Stimulated activated CD8-positive, alpha-beta memory T cell treated with anti-CD3 and anti-CD28 coated beads, Interleukin-7, amount 100 ng/mL, for 48 hours (primary cell): ENCODE measurements around the gene TMEM221.

Experiments
- DNase-seq, 2 donors: peaks; one replicate each; pipeline ENCODE4 v3.0.0-alpha.2; 2020; ENCODE audit warnings: low read depth in 1 of 2; ENCODE audit errors: extremely low read depth in 1 of 2

The TMEM221 gene

GRCh38 chr19:17406887-17407196 is 41.6 kb downstream of the TMEM221 start:
- no peak for DNase-seq

GRCh38 chr19:17406046-17406886 is 42.2 kb downstream of the TMEM221 start:
- DNase-seq: no peak

- DNase-seq: no peak
These were observed 43.0 kb downstream of the TMEM221 start, which contains the start of gene BST2 for GRCh38 chr19:17405250-17406045. BST2 (minus strand) TSS chr19:17405630; CDS start chr19:17405575, 55 bp downstream.

GRCh38 chr19:17404621-17405249 is 43.7 kb downstream of the TMEM221 start:
- DNase-seq: no peak

- DNase-seq: no peak
These were observed 44.5 kb downstream of the TMEM221 start for GRCh38 chr19:17404015-17404414.

- DNase-seq: no peak
These were observed 45.2 kb downstream of the TMEM221 start for GRCh38 chr19:17402982-17403855.

GRCh38 chr19:17401628-17402027 is 46.8 kb downstream of the TMEM221 start:
- DNase-seq: no peak

- no peak for DNase-seq
These were observed 49.5 kb downstream of the TMEM221 start for GRCh38 chr19:17398902-17399527.

GRCh38 chr19:17394891-17395415 is 53.5 kb downstream of the TMEM221 start:
- peak; percentile 36 to 56 for DNase-seq

GRCh38 chr19:17393914-17394313 is 54.6 kb downstream of the TMEM221 start, which contains the start of gene CCDC194:
CCDC194 (minus strand) TSS chr19:17394196; CDS start chr19:17394158, 38 bp downstream.
- DNase-seq: no peak

GRCh38 chr19:17393002-17393401 is 55.5 kb downstream of the TMEM221 start:
- no peak for DNase-seq

GRCh38 chr19:17391371-17392151 is 56.9 kb downstream of the TMEM221 start:
- no peak for DNase-seq

GRCh38 chr19:17390665-17391370 is 57.6 kb downstream of the TMEM221 start:
- DNase-seq: peak; percentile 84 to 87

GRCh38 chr19:17389957-17390664 is 58.4 kb downstream of the TMEM221 start:
- DNase-seq: no peak

- no peak for DNase-seq
These were observed 59.2 kb downstream of the TMEM221 start for GRCh38 chr19:17389288-17389687.

GRCh38 chr19:17385878-17386611 is 62.4 kb downstream of the TMEM221 start:
- peak in 1 of 2 donors; percentile 40 for DNase-seq
